NCI-H345 (cell line): ENCODE data around the gene PRR13.
A peak's percentile ranks its signal among the peaks of the same experiment; 100 is the strongest.
"Not testable (repeated sequence)": the region's sequence is repeated elsewhere in the genome, so short reads cannot be mapped to it uniquely, and the experiment has no call there.

Experiments used
- DNase-seq: peaks from one replicate; lab custom pipeline; 2025; lab: John Stamatoyannopoulos, UW

Gene PRR13

GRCh38 chr12:53472056-53472582 is 30.6 kb downstream of the PRR13 start:
- DNase-seq: no peak

- no peak for DNase-seq
Measured at GRCh38 chr12:53474077-53474476, 32.5 kb downstream of the PRR13 start.

GRCh38 chr12:53474819-53475218 is 33.3 kb downstream of the PRR13 start:
- no peak for DNase-seq

- DNase-seq: no peak
Measured at GRCh38 chr12:53476769-53477209, 35.3 kb downstream of the PRR13 start.

- DNase-seq: no peak
Measured at GRCh38 chr12:53478865-53479264, 37.3 kb downstream of the PRR13 start.

GRCh38 chr12:53479331-53479730 is 37.8 kb downstream of the PRR13 start:
- DNase-seq: no peak

- no peak for DNase-seq
Measured at GRCh38 chr12:53480491-53481442, 39.2 kb downstream of the PRR13 start.

- not testable (repeated sequence) for DNase-seq
Measured at GRCh38 chr12:53481458-53481857, 39.9 kb downstream of the PRR13 start.

- DNase-seq: no peak
Measured at GRCh38 chr12:53481939-53482586, 40.5 kb downstream of the PRR13 start.

- DNase-seq: no peak
Measured at GRCh38 chr12:53482626-53483168, 41.2 kb downstream of the PRR13 start.

- DNase-seq: no peak
Measured at GRCh38 chr12:53483225-53483978, 41.9 kb downstream of the PRR13 start.

- DNase-seq: no peak
Measured at GRCh38 chr12:53483979-53484377, 42.4 kb downstream of the PRR13 start.

GRCh38 chr12:53484686-53485575 is 43.4 kb downstream of the PRR13 start:
- DNase-seq: no peak

GRCh38 chr12:53485955-53486735 is 44.6 kb downstream of the PRR13 start:
- no peak for DNase-seq

GRCh38 chr12:53486736-53487487 is 45.4 kb downstream of the PRR13 start:
- DNase-seq: no peak

GRCh38 chr12:53489242-53489864 is 47.8 kb downstream of the PRR13 start:
- DNase-seq: no peak

- peak; percentile 16 for DNase-seq
Measured at GRCh38 chr12:53492188-53492587, 50.7 kb downstream of the PRR13 start.

- peak; percentile 95 for DNase-seq
Measured at GRCh38 chr12:53492830-53493609, 51.5 kb downstream of the PRR13 start.
